Melanocyte of skin (primary cell): ENCODE measurements around the gene GPR161. TPM values are rescaled to one million over a fixed set of nuclear protein-coding genes. Genes with fewer than 3 reads are reported as not detected.

Experiments
- total RNA-seq, 2 donors: library from RNA; depleted of rRNA; stranded (reverse); fragments of >200 nt; gene quantifications; 2 replicates each; pipeline ENCODE4 v1.2.3, GENCODE V29; 2012

Gene GPR161, protein sequence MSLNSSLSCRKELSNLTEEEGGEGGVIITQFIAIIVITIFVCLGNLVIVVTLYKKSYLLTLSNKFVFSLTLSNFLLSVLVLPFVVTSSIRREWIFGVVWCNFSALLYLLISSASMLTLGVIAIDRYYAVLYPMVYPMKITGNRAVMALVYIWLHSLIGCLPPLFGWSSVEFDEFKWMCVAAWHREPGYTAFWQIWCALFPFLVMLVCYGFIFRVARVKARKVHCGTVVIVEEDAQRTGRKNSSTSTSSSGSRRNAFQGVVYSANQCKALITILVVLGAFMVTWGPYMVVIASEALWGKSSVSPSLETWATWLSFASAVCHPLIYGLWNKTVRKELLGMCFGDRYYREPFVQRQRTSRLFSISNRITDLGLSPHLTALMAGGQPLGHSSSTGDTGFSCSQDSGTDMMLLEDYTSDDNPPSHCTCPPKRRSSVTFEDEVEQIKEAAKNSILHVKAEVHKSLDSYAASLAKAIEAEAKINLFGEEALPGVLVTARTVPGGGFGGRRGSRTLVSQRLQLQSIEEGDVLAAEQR
- total RNA-seq, result 10 to 100 TPM; 14.1 to 15.7 TPM

DNA sequence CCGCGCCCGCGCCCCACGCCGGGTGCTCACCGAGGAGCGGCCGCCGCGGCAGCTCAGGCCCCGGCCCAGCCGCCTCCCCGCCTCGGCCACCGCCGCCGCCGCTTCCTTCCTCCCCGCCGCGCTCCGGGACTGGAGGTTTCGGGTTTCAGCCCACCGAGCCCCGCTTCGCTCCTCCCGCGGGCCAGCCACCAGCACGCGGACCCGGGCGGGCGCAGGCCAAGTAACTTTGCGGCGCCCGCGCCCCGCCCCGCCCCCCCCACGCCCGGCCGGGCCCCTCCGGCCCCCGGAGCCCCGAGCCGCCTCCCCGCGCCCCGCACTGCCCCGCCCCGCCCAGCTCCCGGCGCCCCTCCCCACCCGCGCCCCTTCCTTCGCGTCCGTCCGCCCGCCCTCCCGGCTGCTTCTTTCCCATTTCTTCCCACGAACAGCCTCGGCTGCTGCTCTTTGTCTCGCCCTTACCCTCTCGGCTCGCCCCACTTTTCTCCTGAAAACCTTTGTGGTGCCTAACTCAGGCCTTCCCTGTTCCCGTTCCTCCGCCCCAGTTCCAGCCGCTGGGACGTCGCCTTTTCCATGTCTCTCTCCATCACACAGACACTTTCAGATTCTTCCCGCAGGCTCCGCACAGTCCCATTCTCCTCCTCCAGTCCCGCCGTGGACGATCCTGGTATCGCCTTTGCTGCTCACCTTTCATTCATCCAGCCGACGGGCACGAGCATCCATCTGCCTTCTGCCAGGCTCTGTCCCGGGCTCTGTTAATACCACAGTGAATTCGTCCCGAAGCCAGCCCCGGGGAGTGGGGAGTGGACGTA is at the start of gene GPR161:
Gene GPR161 (minus strand): TSS at position 222 of the 806 bp plus-strand sequence. CDS start 32,080 bp downstream, outside the sequence.

DNA sequence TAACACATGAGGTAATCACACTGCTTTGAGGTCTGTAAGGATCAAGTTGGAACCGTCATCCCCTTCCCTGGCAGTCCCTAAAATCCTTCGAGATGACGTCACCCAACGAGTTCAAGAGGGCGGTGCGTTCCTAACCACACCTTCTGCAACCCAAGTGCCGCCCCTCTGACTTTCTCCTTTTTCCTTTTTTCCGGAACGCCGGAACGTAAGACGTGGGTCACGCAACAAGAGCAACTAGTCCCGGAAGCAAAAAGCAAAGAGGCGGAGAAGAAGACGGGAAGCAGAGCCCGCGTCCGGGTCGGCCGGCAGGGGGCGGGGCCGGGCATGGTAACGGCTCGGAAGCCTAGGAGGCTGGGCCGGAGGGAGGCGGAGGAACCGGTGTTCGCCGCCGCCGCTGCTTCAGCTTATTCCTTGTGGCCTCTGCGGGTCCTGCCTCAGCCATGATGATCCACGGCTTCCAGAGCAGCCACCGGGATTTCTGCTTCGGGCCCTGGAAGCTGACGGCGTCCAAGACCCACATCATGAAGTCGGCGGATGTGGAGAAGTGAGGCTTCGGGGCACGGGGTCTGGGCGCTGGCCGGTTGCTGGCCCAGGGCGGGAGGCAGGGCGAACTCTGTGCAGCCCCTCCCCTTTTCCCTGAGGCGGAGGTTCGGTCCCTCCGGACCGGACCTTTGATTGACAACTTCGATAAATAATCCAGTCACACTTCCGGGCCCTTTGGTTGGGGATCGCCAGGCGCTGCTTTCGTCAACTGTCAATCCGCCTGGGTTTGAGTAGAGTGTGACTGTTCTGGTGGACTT is 42.1 kb upstream of the GPR161 start, which contains the start of gene TIPRL:
Gene TIPRL (plus strand): TSS at position 325 of the 800 bp plus-strand sequence. CDS start 116 bp downstream, at position 441.

Other genes starting within 250 kb of the GPR161 start
- gene ADCY10, start 222.8 kb downstream of the GPR161 start, total RNA-seq, result under 1 TPM; under 0.01 TPM
- 10 to 100 TPM; 41.6 to 48.6 TPM for gene DCAF6, start 200.2 kb downstream of the GPR161 start, total RNA-seq
- 10 to 100 TPM; 19.6 to 26.3 TPM for gene MPC2, start 199.9 kb downstream of the GPR161 start, total RNA-seq
- gene TIPRL, start 42.0 kb upstream of the GPR161 start, total RNA-seq, result 10 to 100 TPM; 36.8 to 43.3 TPM
- gene SFT2D2, start 89.1 kb upstream of the GPR161 start, total RNA-seq, result 10 to 100 TPM; 54.3 to 57.8 TPM
- 1 to 10 TPM in 1 of 2 donors, under 1 TPM in 1; 1.00 to 1.4 TPM for gene TBX19, start 143.9 kb upstream of the GPR161 start, total RNA-seq